Kidney (tissue), 14 donors: Measurements from ENCODE around the gene CES4A. TPM values are rescaled to one million over a fixed set of nuclear protein-coding genes. Genes with fewer than 3 reads are reported as not detected.
A peak's percentile ranks its signal among the peaks of the same experiment; 100 is the strongest.

Experiments
- DNase-seq, 5 donors: peaks; one replicate each; pipeline ENCODE4 v3.0.0-alpha.2; 2013 to 2020
- FAIRE-seq: peaks from 2 replicates; lab custom pipeline; 2012; peaks lifted over from hg19 to GRCh38; lab: Jason Lieb, UNC
- H3K27ac ChIP-seq, 2 donors: one replicate each; pipeline ENCODE4 v1.7.0; 2013; ENCODE audit warnings: low read depth in 2 of 2, low read length in 2 of 2, inconsistent platforms in 1 of 2
- H3K27me3 ChIP-seq: one replicate; pipeline ENCODE4 v1.7.1; 2013; ENCODE audit warnings: low read length, inconsistent platforms; ENCODE audit not compliant: control insufficient read depth, insufficient read depth
- H3K36me3 ChIP-seq, 3 donors: one replicate each; pipeline versions ENCODE4 v1.7.0 to v1.7.1; 2013; ENCODE audit warnings: low read length in 3 of 3, control low read depth in 1 of 3, inconsistent platforms in 1 of 3; ENCODE audit not compliant: insufficient read depth in 3 of 3, control insufficient read depth in 2 of 3
- H3K4me1 ChIP-seq, 3 donors: one replicate each; pipeline versions ENCODE4 v1.7.0 to v1.7.1; 2013; ENCODE audit warnings: low read length in 3 of 3, inconsistent platforms in 1 of 3, low read depth in 1 of 3; ENCODE audit not compliant: control insufficient read depth in 2 of 3, insufficient read depth in 2 of 3
- H3K4me3 ChIP-seq, 3 donors: one replicate each; pipeline versions ENCODE4 v1.7.0 to v1.8.1; 2013; ENCODE audit warnings: low read length in 3 of 3, control low read depth in 1 of 3, inconsistent platforms in 1 of 3
- H3K9ac ChIP-seq, 3 donors: one replicate each; pipeline versions ENCODE4 v1.7.0 to v1.7.1; 2013; ENCODE audit warnings: low read length in 3 of 3, control low read depth in 1 of 3, inconsistent platforms in 1 of 3
- H3K9me3 ChIP-seq, 3 donors: one replicate each; pipeline versions ENCODE4 v1.7.0 to v1.7.1; 2013; ENCODE audit warnings: low read length in 3 of 3, control low read depth in 1 of 3, inconsistent platforms in 1 of 3; ENCODE audit not compliant: control insufficient read depth in 2 of 3, insufficient read depth in 1 of 3
- CTCF ChIP-seq: IDR thresholded peaks from 3 replicates; pipeline ENCODE4 v1.5.1; 2012; ENCODE audit warnings: mild to moderate bottlenecking, moderate library complexity, borderline replicate concordance; ENCODE audit not compliant: insufficient read depth; ENCODE audit errors: extremely low read depth
- intact Hi-C: fragments of 100-400 bp; cut with DNase I; formaldehyde crosslinking; loops from one replicate; pipeline ENCODE4 v1.11.1; 2022
- polyA plus RNA-seq: library from polyadenylated mRNA; stranded (reverse); fragments of 350-450 nt; fragmentation: Illumina TruSeq; extraction: RNeasy Lipid Tissue Mini Kit (QIAGEN cat#74804); gene quantifications from one replicate; pipeline ENCODE4 v1.2.3, GENCODE V29; 2014; ENCODE audit warnings: low read depth, low replicate concordance; ENCODE audit not compliant: insufficient read depth
- total RNA-seq: library from RNA; stranded (reverse); fragmentation: NEBNext Ultra II Directional; extraction: Animal tissue kit (Norgen Biotek cat#: 25700); gene quantifications from one replicate; pipeline ENCODE4 v1.2.1, GENCODE V29; 2021
- donor health status: control.
- donor health status: control.
- donor health status: control.
- donor health status: control.
- donor health status: control.
- donor health status: DM: yes; HTN: yes; CAD: no.
- donor health status: Normal renal cell carcinoma (clear cell type).

CES4A gene
- total and polyA plus RNA-seq, 2 donors from 2014 or later: 14.9 to 31.7 TPM

DNA sequence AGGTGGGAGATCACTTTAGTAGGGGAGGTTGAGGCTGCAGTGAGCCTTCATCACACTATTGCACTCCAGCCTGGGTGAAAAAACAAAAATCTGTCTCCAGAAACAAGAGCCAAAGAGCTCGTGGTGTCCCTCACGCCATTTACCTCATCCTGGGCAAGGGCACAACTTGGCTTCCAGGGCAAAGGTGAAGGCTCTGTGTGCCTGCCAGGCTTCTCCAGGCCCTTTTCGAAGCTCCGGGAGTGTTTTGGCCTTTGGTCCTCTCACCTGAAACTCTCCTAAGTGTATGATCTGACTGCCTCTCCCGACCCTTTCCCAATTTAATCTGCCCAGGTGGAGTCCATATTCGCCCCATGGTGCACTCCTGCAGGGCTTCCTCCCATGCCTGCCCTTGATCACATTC is 38.9 kb upstream of the CES4A start:
- no peak overlapping the region for H3K9ac ChIP-seq
- no peak for FAIRE-seq
- intact Hi-C loops: no loop called here
- DNase-seq: no peak
- H3K9me3 ChIP-seq: no peaks in the 10 kb centered on the region
- H3K4me1 ChIP-seq: peaks cover 0 to 13% (median 12%) of the 10 kb centered on the region in 3 donors
- H3K27me3 ChIP-seq: peaks cover 2% of the 10 kb centered on the region
- H3K4me3 ChIP-seq: no peak overlapping the region
- H3K27ac ChIP-seq: peak overlapping the region; percentile 51 to 67
- TF ChIP-seq CTCF: no peak
- no peaks in the 10 kb centered on the region for H3K36me3 ChIP-seq

DNA sequence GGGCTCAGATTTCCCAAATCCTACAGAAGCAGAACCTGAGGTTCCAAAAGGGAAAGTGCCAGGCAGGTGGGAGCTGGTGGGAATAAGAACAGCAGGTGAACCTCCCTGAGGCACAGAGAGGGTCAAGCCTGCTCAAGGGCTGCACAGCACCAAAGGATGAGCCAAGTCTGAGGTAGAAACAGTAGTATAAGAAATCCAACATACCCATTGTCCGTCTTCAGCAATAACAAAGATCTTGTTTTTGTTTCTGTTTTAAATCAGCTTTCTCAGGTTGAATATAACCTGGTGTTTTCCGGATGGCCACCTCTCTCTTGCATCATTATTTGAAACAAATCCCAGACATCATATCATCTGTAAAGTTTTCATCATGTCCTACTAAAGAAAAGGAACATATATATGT is 38.0 kb upstream of the CES4A start:
- H3K9ac ChIP-seq: no peak overlapping the region
- H3K4me1 ChIP-seq: peaks cover 0 to 13% (median 12%) of the 10 kb centered on the region in 3 donors
- H3K27ac ChIP-seq: peak overlapping the region in 1 of 2 donors; percentile 37
- intact Hi-C loops: no loop called here
- no peaks in the 10 kb centered on the region for H3K9me3 ChIP-seq
- DNase-seq: no peak
- peaks cover 2% of the 10 kb centered on the region for H3K27me3 ChIP-seq
- H3K36me3 ChIP-seq: no peaks in the 10 kb centered on the region
- FAIRE-seq: no peak
- peak overlapping the region in 1 of 3 donors; percentile 27 for H3K4me3 ChIP-seq
- TF ChIP-seq CTCF: no peak

DNA sequence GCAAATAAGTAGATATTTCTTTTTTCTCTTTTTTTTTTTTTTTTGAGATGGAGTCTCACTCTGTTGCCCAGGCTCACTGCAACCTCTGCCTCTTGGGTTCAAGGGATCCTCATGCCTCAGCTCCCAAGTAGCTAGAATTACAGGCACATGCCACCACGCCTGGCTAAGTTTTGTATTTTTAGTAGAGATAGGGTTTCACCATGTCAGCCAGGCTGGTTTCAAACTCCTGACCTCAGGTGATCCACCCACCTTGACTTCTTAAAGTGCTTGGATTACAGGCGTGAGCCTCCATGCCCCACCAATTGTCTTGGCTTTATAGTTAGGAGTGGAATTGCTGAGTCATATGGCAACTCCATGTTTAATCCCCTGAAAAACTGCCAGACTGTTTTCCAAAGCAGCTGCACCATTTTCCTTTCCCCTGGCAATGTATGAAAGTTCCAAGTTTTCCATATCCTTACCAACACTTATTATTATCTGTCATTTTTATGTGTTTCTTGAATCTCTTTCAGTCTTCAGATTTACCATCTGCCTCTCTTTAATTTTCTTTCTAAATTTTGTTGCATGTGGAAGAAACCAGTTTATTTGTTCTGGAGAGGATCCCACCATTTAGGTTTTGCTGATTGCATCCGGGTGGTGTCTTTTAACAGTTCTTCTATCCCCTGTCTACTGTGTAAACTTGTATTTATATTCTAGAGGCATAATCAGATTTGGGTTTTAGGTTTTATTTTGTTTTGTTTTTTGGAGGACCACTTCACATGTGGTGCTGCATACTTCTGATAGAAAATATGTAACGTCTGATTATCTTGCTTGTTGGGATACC is 37.2 kb upstream of the CES4A start:
- DNase-seq (peak in 2 of 5 donors; percentile 27 to 37), FAIRE-seq (no peak)
- Histone ChIP-seq H3K27ac (no peak overlapping the region), H3K4me1 (peaks cover 0 to 13% (median 12%) of the 10 kb centered on the region in 3 donors), H3K9me3 (no peaks in the 10 kb centered on the region), H3K36me3 (no peaks in the 10 kb centered on the region), H3K27me3 (peaks cover 2% of the 10 kb centered on the region), H3K9ac (no peak overlapping the region), H3K4me3 (no peak overlapping the region)
- no peak for TF ChIP-seq CTCF
- intact Hi-C loops: no loop called here
